ENCODE measurements around the gene CAV2.

DNA sequence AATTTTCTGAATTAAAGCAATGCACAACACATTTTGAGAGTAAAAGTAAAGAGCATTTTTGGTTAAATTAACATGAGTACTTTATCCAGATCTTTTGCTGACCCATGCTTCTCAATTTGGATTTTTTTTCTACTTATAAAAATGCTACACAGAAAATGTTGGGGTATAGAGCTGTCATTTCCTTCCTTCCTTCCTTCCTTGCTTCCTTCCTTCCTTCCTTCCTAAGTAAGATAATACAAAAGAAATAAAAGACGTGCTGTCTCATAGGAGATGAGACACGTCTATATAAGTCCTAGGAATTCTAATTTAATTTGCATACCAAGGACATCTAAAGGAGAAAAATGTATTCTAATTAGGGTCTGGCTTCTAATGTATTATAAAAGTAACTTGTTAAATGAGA lies 31.0 kb upstream of the CAV2 start:
- TF ChIP-seq, protein P1, sequence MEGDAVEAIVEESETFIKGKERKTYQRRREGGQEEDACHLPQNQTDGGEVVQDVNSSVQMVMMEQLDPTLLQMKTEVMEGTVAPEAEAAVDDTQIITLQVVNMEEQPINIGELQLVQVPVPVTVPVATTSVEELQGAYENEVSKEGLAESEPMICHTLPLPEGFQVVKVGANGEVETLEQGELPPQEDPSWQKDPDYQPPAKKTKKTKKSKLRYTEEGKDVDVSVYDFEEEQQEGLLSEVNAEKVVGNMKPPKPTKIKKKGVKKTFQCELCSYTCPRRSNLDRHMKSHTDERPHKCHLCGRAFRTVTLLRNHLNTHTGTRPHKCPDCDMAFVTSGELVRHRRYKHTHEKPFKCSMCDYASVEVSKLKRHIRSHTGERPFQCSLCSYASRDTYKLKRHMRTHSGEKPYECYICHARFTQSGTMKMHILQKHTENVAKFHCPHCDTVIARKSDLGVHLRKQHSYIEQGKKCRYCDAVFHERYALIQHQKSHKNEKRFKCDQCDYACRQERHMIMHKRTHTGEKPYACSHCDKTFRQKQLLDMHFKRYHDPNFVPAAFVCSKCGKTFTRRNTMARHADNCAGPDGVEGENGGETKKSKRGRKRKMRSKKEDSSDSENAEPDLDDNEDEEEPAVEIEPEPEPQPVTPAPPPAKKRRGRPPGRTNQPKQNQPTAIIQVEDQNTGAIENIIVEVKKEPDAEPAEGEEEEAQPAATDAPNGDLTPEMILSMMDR (IDR thresholded peaks at IDR 0.05; ENCODE audit: insufficient read depth, low read depth, low read length): no peak
- TF ChIP-seq EZH2 (IDR thresholded peaks at IDR 0.05; ENCODE audit: insufficient read depth, low read length): no peak

All from astrocyte (in vitro differentiated cells and primary cell).